SK-N-MC (cell line): ENCODE data around the gene DNLZ.

Experiments
- DNase-seq: peaks from one replicate; pipeline ENCODE4 v3.0.0-alpha.2; 2011; ENCODE audit warnings: low read depth, low spot score
- H3K27ac ChIP-seq: fragments of 200-600 bp; sonication (generic); 2 replicates; pipeline ENCODE4 v1.5.1; 2016; ENCODE audit warnings: mixed run types
- H3K36me3 ChIP-seq: fragments of 200-600 bp; sonication (generic); 2 replicates; pipeline ENCODE4 v1.6.1; 2017; ENCODE audit warnings: antibody characterized with exemption, low read length, mixed read lengths; ENCODE audit not compliant: insufficient read depth
- H3K4me3 ChIP-seq: fragments of 200-600 bp; sonication (generic); 2 replicates; pipeline ENCODE4 v1.5.1; 2016
- H3K9ac ChIP-seq: fragments of 200-600 bp; sonication (generic); 2 replicates; pipeline ENCODE4 v1.8.0; 2017; ENCODE audit warnings: mixed run types, mixed read lengths; ENCODE audit not compliant: insufficient read length
- H3K9me3 ChIP-seq: fragments of 200-600 bp; sonication (generic); 2 replicates; pipeline ENCODE4 v1.6.1; 2017; ENCODE audit warnings: low read depth, mild to moderate bottlenecking, antibody characterized with exemption, low read length, moderate library complexity, mixed read lengths
- EZH2 ChIP-seq: fragments of 200-600 bp; sonication (generic); IDR thresholded peaks from one replicate; pipeline ENCODE4 v1.6.1; 2017; ENCODE audit warnings: antibody characterized with exemption
- FOXP2 ChIP-seq: optimal IDR thresholded peaks from 2 replicates; pipeline ENCODE3; 2011; ENCODE audit warnings: mild to moderate bottlenecking, moderate library complexity; ENCODE audit not compliant: insufficient read depth; ENCODE audit errors: extremely low read length, control extremely low read depth
- POLR2AphosphoS5 ChIP-seq: IDR thresholded peaks from 2 replicates; pipeline ENCODE4 v1.6.1; 2012; ENCODE audit warnings: mild to moderate bottlenecking, low read depth, low read length, borderline replicate concordance

The DNLZ gene

GRCh38 chr9:136399176-136400037 lies 35.9 kb upstream of the DNLZ start:
- no peak overlapping the region for H3K27ac ChIP-seq
- peak overlapping the region; percentile 92 for H3K4me3 ChIP-seq
- H3K9me3 ChIP-seq = no peaks in the 10 kb centered on the region
- DNase-seq = no peak
- H3K9ac ChIP-seq = peak overlapping the region; percentile 89
- TF ChIP-seq EZH2 = no peak
- TF ChIP-seq FOXP2 = no peak
- peaks cover 44% of the 10 kb centered on the region for H3K36me3 ChIP-seq

- H3K4me3 ChIP-seq = peak overlapping the region; percentile 92; the same call in 1 of the 2 replicates
- H3K27ac ChIP-seq = no peak overlapping the region
Observed at GRCh38 chr9:136398286-136398685, 34.7 kb upstream of the DNLZ start.

DNA sequence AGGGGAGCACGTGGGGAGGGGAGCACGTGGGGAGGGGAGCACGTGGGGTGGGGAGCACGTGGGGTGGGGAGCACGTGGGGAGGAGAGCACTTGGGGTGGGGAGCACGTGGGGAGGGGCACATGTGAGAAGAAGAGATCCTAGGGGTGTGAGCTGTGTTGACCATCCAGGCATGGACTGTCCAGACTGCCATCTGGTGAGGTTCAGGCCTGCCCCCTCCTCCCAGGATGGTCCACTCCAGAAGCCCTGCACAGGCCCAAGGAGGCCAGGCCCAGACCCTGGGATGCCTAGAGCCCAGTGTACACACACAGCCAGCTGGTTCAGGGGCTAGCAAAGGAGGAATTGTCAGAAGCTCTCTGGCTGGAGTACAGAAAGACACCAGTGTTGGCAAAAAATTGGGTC lies 34.1 kb upstream of the DNLZ start:
- H3K36me3 ChIP-seq = peaks cover 47% of the 10 kb centered on the region
- no peak overlapping the region for H3K9ac ChIP-seq
- no peaks in the 10 kb centered on the region for H3K9me3 ChIP-seq

More at GRCh38 chr9:136398286-136398685, 34.7 kb upstream of the DNLZ start:
- no peaks in the 10 kb centered on the region for H3K9me3 ChIP-seq
- no peak for DNase-seq
- H3K36me3 ChIP-seq = peaks cover 43% of the 10 kb centered on the region
- no peak overlapping the region for H3K9ac ChIP-seq
- no peak for TF ChIP-seq EZH2
- no peak for TF ChIP-seq FOXP2
- no peak for TF ChIP-seq POLR2AphosphoS5

DNA sequence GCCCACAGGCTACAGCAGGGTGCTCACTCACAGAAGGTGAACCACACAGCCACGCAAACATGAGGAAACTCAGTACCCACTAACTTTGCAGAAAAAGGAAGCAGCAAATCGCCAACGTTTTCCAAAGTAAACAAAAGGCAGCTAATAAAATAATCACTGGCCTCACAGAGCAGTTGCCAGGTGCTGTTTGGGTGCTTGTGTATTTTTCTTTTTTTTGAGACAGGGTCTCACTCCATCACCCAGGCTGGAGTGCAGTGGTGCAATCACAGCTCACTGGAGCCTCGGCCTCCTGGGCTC lies 32.6 kb upstream of the DNLZ start:
- no peak for TF ChIP-seq POLR2AphosphoS5
- TF ChIP-seq EZH2 = no peak
- no peak for TF ChIP-seq FOXP2
- Histone ChIP-seq H3K4me3 (no peak overlapping the region), H3K9ac (no peak overlapping the region), H3K9me3 (no peaks in the 10 kb centered on the region), H3K27ac (no peak overlapping the region), H3K36me3 (peaks cover 56% of the 10 kb centered on the region)
- no peak for DNase-seq

More for the DNA sequence above, 34.1 kb upstream of the DNLZ start:
- H3K27ac ChIP-seq = no peak overlapping the region
- DNase-seq = no peak
- no peak overlapping the region for H3K4me3 ChIP-seq
- no peak for TF ChIP-seq EZH2
- TF ChIP-seq POLR2AphosphoS5 = no peak
- no peak for TF ChIP-seq FOXP2

DNA sequence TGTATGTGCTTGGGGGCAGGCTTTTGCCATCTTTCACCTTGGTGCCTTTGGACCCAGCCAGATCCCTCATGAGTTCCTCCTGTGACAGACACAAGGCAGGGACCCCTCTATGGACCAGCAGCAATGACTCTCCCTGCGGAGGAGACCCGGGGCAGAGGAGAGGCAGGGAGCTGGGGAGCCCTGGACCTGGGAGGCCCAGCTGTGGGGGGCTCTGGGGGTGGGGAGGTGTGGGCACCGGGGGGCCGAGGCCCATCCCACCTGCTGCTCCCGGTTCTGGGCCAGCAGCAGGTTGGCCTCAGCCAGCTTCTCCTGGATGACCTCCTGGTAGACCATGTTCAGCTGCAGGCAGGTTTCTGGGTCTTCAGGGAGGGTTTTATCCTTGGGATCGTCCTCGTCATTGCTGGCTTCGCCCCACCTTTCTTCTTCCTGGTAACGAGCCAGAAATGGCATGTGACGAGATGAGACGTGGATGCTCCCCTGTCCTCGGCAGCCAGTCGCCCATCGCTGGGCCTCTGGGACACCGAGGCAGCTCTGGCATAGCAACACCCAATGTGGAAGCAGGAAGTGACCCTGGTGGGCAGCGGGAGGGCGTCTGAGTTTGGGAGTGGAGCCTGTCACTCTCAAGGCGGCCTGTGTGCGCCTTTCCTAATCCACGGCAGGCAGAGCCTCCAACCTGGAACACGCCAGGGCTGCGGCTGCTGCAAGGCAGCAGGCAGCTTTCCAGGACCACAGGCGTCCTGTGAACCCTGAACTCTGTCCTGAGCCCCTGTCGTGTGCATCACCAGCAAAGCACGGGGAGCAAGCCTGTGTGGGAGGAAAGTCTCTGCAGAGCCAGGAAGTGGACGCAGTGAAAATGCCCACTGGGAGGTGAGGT lies 32.0 kb upstream of the DNLZ start:
- no peak for DNase-seq
- peaks cover 59% of the 10 kb centered on the region for H3K36me3 ChIP-seq
- H3K27ac ChIP-seq = no peak overlapping the region
- TF ChIP-seq EZH2 (no peak), FOXP2 (no peak), POLR2AphosphoS5 (no peak)
- no peak overlapping the region for H3K4me3 ChIP-seq
- H3K9ac ChIP-seq = no peak overlapping the region
- no peaks in the 10 kb centered on the region for H3K9me3 ChIP-seq

DNA sequence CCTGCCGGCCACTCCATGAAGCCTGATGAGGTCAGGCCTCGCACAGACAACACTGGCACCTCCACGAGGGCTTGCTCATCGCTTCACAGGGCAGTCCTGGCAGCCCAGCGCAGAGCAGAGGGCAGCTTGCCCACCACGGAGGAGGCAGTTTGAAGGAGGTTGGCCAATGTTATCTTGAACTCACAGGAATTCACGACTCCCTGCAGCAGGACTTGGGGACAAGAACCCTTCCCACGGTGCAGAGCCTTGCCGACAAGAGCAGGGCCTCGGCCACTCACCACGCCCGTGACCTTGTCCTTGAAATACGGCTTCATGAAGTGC lies 31.4 kb upstream of the DNLZ start:
- Histone ChIP-seq H3K9ac (no peak overlapping the region), H3K36me3 (peaks cover 59% of the 10 kb centered on the region), H3K27ac (no peak overlapping the region), H3K9me3 (no peaks in the 10 kb centered on the region), H3K4me3 (no peak overlapping the region)
- TF ChIP-seq FOXP2 = no peak
- TF ChIP-seq EZH2 = no peak
- DNase-seq = no peak

DNA sequence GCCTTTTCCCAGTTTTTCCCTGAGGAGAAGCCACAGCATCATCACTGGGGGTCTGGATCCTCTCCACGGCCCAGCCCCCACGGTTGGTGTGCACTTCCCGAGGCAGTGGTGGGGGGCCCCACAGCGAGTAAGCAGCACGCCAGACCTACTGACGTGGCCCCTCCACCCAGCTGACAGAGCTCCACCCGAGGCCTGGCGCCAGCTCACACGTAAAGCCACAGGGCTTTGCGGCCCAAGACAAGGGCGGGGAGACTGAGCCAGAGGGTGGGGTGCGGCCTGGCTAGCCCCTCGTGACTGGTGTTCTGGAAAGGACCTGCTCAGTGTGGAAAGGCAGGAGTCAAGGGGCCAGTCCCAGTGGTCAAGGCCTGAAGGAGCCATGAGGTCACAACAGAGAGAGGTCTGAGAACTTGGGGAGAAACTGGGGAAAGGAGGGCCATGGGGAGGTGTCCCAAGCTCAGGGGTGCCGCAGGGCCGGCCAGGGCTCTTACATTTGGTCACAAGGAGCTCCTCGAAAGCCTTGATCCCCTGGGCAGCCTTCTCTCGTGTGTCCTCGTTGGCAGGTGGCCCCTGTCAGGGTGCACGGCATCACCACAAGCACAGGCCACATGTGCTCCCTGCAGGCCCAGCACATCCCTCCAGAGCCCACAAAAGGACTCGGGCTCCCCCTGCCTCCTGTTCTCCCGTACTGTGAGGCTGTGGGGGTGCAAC lies 30.9 kb upstream of the DNLZ start:
- H3K9ac ChIP-seq = no peak overlapping the region
- H3K36me3 ChIP-seq = peaks cover 62% of the 10 kb centered on the region
- no peak for TF ChIP-seq POLR2AphosphoS5
- no peak for TF ChIP-seq EZH2
- TF ChIP-seq FOXP2 = no peak
- DNase-seq = no peak
- no peaks in the 10 kb centered on the region for H3K9me3 ChIP-seq
- H3K4me3 ChIP-seq = no peak overlapping the region
- no peak overlapping the region for H3K27ac ChIP-seq

GRCh38 chr9:136393531-136393930 lies 30.0 kb upstream of the DNLZ start:
- no peaks in the 10 kb centered on the region for H3K9me3 ChIP-seq
- H3K9ac ChIP-seq = no peak overlapping the region
- H3K36me3 ChIP-seq = peaks cover 65% of the 10 kb centered on the region
- TF ChIP-seq FOXP2 (no peak), POLR2AphosphoS5 (no peak), EZH2 (no peak)
- H3K4me3 ChIP-seq = no peak overlapping the region
- DNase-seq = no peak
- H3K27ac ChIP-seq = no peak overlapping the region
